Measurements from ENCODE around the gene MALT1.
A peak's percentile ranks its signal among the peaks of the same experiment; 100 is the strongest.

MALT1 gene

GRCh38 chr18:58669731-58670378 lies 1.4 kb upstream of the MALT1 start:
- peak overlapping the region; percentile 77 for H3K4me3 ChIP-seq (ENCODE audit: low read depth, low read length)
- no peak for TF ChIP-seq CTCF (IDR thresholded peaks at IDR 0.05; ENCODE audit: low read depth, low read length, missing control alignments)
- in situ Hi-C loops (cut with HindIII; ENCODE audit: low sequenced_read_pairs), result no loop called here
- no peak for DNase-seq (ENCODE audit: low read depth)

DNA sequence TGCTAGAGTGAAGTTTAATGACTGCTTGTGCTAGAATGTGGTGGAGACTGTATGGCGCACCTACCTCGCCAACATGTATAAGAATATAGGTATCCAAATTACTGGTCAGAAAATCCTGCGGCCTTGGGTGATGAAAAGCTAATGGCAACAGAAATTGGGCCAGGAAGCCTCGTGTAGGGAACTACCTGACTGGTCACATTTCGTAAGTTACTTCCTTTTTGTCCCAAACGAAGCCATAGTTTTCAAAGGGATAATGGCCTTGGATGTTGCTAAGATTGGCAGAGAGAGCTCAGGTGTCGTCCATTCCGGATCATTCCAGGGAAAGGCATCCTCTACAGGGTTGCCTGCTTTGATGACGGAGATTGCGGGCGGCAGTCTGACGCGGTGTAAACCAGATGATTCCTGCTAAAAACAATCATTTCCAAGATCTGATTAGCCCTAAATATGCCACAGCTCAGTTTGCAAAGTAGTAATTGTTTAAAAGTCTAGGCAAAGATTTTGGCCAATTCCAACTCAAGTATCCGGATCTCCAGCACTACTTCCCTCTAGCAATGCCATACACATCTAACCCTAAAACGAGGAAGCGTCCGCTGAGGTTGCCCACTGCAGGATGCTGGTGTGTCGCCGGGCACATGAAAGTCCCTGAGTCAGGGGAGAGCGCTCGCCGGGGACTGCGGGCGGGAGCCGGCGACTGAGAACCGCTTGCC lies 708 bp upstream of the MALT1 start:
- in situ Hi-C loops (cut with HindIII; ENCODE audit: low sequenced_read_pairs), result no loop called here
- no peak for TF ChIP-seq CTCF (IDR thresholded peaks at IDR 0.05; ENCODE audit: low read depth, low read length, missing control alignments)
- DNase-seq (ENCODE audit: low read depth), result no peak
- H3K4me3 ChIP-seq (ENCODE audit: low read depth, low read length), result peak overlapping the region; percentile 77

GRCh38 chr18:58671632-58672564 lies 633 bp downstream of the MALT1 start:
- H3K4me3 ChIP-seq (ENCODE audit: low read depth, low read length), result peak overlapping the region; percentile 77
- TF ChIP-seq CTCF (IDR thresholded peaks at IDR 0.05; ENCODE audit: low read depth, low read length, missing control alignments), result no peak
- DNase-seq (ENCODE audit: low read depth), result no peak
- in situ Hi-C loops (cut with HindIII; ENCODE audit: low sequenced_read_pairs), result no loop called here

GRCh38 chr18:58674159-58674558 lies 2.9 kb downstream of the MALT1 start:
- in situ Hi-C loops (cut with HindIII; ENCODE audit: low sequenced_read_pairs), result no loop called here
- TF ChIP-seq CTCF (IDR thresholded peaks at IDR 0.05; ENCODE audit: low read depth, low read length, missing control alignments), result no peak
- H3K4me3 ChIP-seq (ENCODE audit: low read depth, low read length), result no peak overlapping the region
- DNase-seq (ENCODE audit: low read depth), result no peak

DNA sequence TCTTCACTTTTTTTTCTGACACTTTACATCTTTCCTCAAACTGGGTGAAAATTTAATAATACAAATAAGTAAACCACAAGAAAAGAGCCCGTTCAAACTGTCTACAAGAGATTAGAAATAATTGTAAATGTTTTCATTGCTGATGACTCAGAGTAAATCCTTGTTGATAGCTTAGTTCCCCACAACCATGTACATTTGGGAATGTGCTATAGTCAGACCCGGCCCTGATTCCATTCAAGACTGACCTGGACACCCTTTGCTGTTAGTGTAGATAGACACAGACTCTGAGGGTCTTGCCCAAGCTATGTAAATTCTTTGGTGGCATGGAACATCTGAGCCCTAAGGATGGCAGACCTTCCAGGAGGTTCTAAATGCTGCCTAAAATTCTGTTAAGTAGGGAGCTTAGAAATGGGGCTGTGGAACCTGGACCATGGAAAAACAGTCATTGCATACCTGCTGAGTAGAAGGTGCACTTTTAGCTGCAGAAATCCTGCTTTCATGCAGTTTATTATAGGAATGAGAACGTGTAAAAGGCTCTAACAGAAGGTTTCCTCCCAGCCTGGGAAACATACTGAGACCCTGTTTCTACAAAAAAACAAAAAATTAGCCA lies 3.7 kb downstream of the MALT1 start:
- DNase-seq (ENCODE audit: low read depth), result no peak
- in situ Hi-C loops (cut with HindIII; ENCODE audit: low sequenced_read_pairs), result no loop called here
- no peak for TF ChIP-seq CTCF (IDR thresholded peaks at IDR 0.05; ENCODE audit: low read depth, low read length, missing control alignments)
- no peak overlapping the region for H3K4me3 ChIP-seq (ENCODE audit: low read depth, low read length)

DNA sequence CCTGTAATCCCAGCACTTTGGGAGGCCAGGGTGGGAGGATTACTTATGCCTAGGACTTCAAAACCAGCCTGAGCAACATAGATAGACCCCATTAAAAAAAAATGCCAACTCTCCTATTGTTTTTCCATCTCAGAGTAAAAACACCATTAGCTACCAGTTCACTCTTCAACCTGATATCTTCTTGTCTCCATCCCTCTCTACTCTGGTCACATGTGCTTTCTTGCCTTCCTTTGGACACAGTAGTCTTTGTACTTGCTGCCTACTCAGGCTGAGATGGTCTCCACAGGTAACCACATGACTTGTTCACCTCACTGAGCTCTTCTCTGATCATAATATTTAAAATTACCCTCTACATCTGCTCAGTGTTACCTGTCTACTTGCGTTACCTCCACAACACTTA lies 5.0 kb downstream of the MALT1 start:
- in situ Hi-C loops (cut with HindIII; ENCODE audit: low sequenced_read_pairs), result no loop called here
- no peak for TF ChIP-seq CTCF (IDR thresholded peaks at IDR 0.05; ENCODE audit: low read depth, low read length, missing control alignments)
- no peak for DNase-seq (ENCODE audit: low read depth)
- no peak overlapping the region for H3K4me3 ChIP-seq (ENCODE audit: low read depth, low read length)

All from astrocyte of the cerebellum (primary cell).